BE2C (cell line): ENCODE data around the gene THNSL1.
A peak's percentile ranks its signal among the peaks of the same experiment; 100 is the strongest.

Experiments used
- DNase-seq: peaks from one replicate; pipeline ENCODE4 v3.0.0-alpha.2; 2020
- H3K27me3 ChIP-seq: fragments of 250-450 bp; sonication (Bioruptor Pico); 2 replicates; pipeline ENCODE4 v1.5.1; 2020; ENCODE audit warnings: mild to moderate bottlenecking
- H3K36me3 ChIP-seq: fragments of 250-450 bp; sonication (Bioruptor Pico); 2 replicates; pipeline ENCODE4 v1.5.1; 2020; ENCODE audit warnings: mild to moderate bottlenecking
- H3K4me1 ChIP-seq: fragments of 250-450 bp; sonication (Bioruptor Pico); 2 replicates; pipeline ENCODE4 v1.5.1; 2020
- H3K4me3 ChIP-seq: 2 replicates; pipeline ENCODE4 v1.5.1; 2011; ENCODE audit warnings: low read depth, low read length
- H3K9me3 ChIP-seq: fragments of 250-450 bp; sonication (Bioruptor Pico); 2 replicates; pipeline ENCODE4 v1.5.1; 2020
- CTCF ChIP-seq: IDR thresholded peaks from 2 replicates; pipeline ENCODE4 v1.5.1; 2012; ENCODE audit warnings: mild to moderate bottlenecking, low read depth, low read length

The THNSL1 gene

DNA sequence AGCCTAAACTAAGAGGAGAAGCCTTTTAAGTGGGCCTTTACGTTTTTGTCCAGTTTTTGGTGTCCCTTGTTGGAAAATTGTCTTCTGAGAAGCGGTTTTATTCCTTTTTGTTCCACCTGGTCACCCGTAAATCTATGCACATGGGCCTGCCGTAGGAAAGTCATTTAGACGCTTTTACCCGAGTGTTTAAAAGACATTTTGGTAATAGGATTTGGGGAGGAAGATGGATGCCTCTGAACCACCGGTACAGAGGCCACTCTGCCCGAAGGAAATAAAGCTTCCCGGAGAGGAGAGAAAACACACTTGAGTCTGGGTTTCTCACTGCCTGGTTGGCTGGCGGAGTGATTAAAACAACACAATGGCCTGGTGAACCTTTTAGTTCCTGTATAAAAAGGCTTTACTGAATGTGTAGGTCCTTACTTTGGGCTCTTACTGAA, 760 bp downstream of the THNSL1 start:
- no peak for DNase-seq
- H3K4me3 ChIP-seq: peak overlapping the region; percentile 76
- H3K27me3 ChIP-seq: no peaks in the 10 kb centered on the region
- H3K9me3 ChIP-seq: no peaks in the 10 kb centered on the region
- TF ChIP-seq CTCF: no peak
- no peaks in the 10 kb centered on the region for H3K36me3 ChIP-seq
- H3K4me1 ChIP-seq: no peaks in the 10 kb centered on the region

DNA sequence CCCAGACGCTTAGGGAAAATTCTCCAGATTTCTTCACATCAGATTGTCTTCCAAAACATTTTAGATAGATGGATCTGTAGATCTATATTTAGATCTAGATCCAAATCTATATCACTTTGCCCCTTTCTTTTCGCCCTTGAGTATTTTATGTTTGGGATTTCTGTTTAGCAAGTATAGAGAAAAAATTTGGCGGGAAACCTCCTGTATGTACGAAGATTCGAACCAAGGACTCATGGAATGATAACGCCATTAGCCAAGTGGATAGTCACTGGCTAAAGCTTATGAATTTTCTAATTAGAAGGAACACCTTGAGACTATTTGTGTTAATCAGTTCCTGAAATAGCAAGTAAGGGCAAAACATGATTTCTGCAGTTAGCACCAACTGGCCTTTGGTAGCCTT, 1.2 kb downstream of the THNSL1 start:
- Histone ChIP-seq H3K9me3 (no peaks in the 10 kb centered on the region), H3K36me3 (no peaks in the 10 kb centered on the region), H3K27me3 (no peaks in the 10 kb centered on the region), H3K4me1 (no peaks in the 10 kb centered on the region), H3K4me3 (peak overlapping the region; percentile 76; the same call in 1 of the 2 replicates)
- DNase-seq: no peak
- TF ChIP-seq CTCF: no peak

DNA sequence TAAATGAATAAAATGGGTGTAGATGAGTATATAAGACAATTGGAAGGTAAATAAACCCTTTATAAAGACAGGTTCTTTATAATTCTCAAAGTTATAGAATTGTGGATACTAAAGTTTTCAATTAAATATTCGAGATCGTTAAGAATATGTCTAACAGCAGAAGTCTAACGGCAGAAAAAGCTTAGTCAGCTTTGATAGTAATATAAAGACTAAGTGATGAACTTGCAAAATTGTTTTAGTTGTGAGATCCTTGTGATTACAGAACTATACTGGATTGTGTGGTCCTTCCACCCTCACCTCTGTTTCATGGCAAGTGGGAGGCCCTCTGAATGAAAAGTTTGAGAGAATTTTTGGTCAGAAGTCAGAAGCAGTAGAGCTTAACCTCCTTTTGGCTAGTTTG, 2.3 kb downstream of the THNSL1 start:
- H3K4me1 ChIP-seq: no peaks in the 10 kb centered on the region
- no peaks in the 10 kb centered on the region for H3K36me3 ChIP-seq
- DNase-seq: no peak
- no peak for TF ChIP-seq CTCF
- H3K4me3 ChIP-seq: no peak overlapping the region
- no peaks in the 10 kb centered on the region for H3K27me3 ChIP-seq
- H3K9me3 ChIP-seq: no peaks in the 10 kb centered on the region

GRCh38 chr10:25023278-25023677, 6.9 kb downstream of the THNSL1 start:
- Histone ChIP-seq H3K9me3 (no peaks in the 10 kb centered on the region), H3K4me3 (no peak overlapping the region)

GRCh38 chr10:25024528-25024927, 8.1 kb downstream of the THNSL1 start:
- no peak for TF ChIP-seq CTCF
- no peaks in the 10 kb centered on the region for H3K9me3 ChIP-seq
- no peak for DNase-seq

More at GRCh38 chr10:25023278-25023677, 6.9 kb downstream of the THNSL1 start:
- no peaks in the 10 kb centered on the region for H3K36me3 ChIP-seq
- TF ChIP-seq CTCF: no peak
- DNase-seq: no peak
- H3K27me3 ChIP-seq: no peaks in the 10 kb centered on the region
- no peaks in the 10 kb centered on the region for H3K4me1 ChIP-seq

DNA sequence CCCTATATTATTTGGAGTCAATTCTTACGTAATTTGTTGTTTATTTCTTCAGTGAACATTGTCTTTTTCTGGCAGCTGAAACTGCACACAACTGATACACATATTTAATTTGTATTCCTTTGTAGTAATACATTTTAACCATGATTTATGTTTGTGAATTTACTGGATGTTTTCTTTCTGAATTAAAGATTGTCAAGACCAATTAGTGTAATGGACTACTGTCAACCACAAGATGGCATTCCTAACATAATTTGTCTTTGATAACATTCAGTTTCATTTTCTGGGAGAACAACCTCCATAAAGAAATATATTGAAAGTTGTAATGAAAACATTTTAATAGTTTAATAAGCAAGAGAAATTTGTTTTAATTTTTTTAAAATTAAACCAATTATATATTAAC, 10.1 kb downstream of the THNSL1 start:
- Histone ChIP-seq H3K36me3 (no peaks in the 10 kb centered on the region), H3K4me3 (no peak overlapping the region), H3K27me3 (no peaks in the 10 kb centered on the region), H3K9me3 (no peaks in the 10 kb centered on the region), H3K4me1 (no peaks in the 10 kb centered on the region)
- no peak; the same call in 1 of the 2 replicates for TF ChIP-seq CTCF
- DNase-seq: no peak

More at GRCh38 chr10:25024528-25024927, 8.1 kb downstream of the THNSL1 start:
- no peak overlapping the region for H3K4me3 ChIP-seq
- no peaks in the 10 kb centered on the region for H3K27me3 ChIP-seq
- H3K36me3 ChIP-seq: no peaks in the 10 kb centered on the region
- H3K4me1 ChIP-seq: no peaks in the 10 kb centered on the region
